HFFc6 (cell line): ENCODE results near the gene UTP4. TPM values are rescaled to one million over a fixed set of nuclear protein-coding genes. Genes with fewer than 3 reads are reported as not detected.

Experiments used
- DNase-seq: peaks from one replicate; pipeline ENCODE4 v3.0.0-alpha.2; 2018
- H3K27ac Mint-ChIP-seq: 2 replicates; pipeline ENCODE4 v1.8.0; 2020; ENCODE audit warnings: mild to moderate bottlenecking, mixed read lengths
- H3K27me3 Mint-ChIP-seq: 2 replicates; pipeline ENCODE4 v1.8.0; 2021; ENCODE audit warnings: mild to moderate bottlenecking, moderate library complexity, mixed read lengths; ENCODE audit not compliant: insufficient read depth
- H3K36me3 Mint-ChIP-seq: 2 replicates; pipeline ENCODE4 v1.8.0; 2021; ENCODE audit warnings: low read depth, mixed read lengths
- H3K4me1 Mint-ChIP-seq: 2 replicates; pipeline ENCODE4 v1.8.0; 2020; ENCODE audit warnings: low read depth, mixed read lengths
- H3K4me3 Mint-ChIP-seq: 2 replicates; pipeline ENCODE4 v1.8.0; 2020; ENCODE audit warnings: mild to moderate bottlenecking, moderate library complexity, mixed read lengths
- H3K9me3 Mint-ChIP-seq: 2 replicates; pipeline ENCODE4 v1.8.0; 2020; ENCODE audit warnings: mild to moderate bottlenecking, mixed read lengths
- CTCF ChIP-seq: fragments of 200-600 bp; sonication (generic); IDR thresholded peaks from 2 replicates; pipeline ENCODE4 v1.5.0; 2021; ENCODE audit warnings: antibody characterized with exemption, mild to moderate bottlenecking
- total RNA-seq, 6 experiments: library from RNA; stranded (reverse); fragmentation: NEBNext Ultra II Directional; extraction: Animal tissue kit (Norgen Biotek cat#: 25700); gene quantifications; 2 replicates in 1 of 6; 3 replicates in 5 of 6; pipeline ENCODE4 v1.2.3, GENCODE V29; 2021

UTP4 gene
- total RNA-seq, 6 experiments from 2014 or later = 64.1 to 82.4 (median 69.6) TPM

GRCh38 chr16:69171325-69172084 is 39.1 kb downstream of the UTP4 start:
- Mint-ChIP-seq H3K27me3 (no peaks in the 10 kb centered on the region; the same call in none of the 2 replicates), H3K4me1 (peaks cover 55% of the 10 kb centered on the region), H3K4me3 (no peak overlapping the region), H3K27ac (no peak overlapping the region), H3K9me3 (no peaks in the 10 kb centered on the region), H3K36me3 (peaks cover 34% of the 10 kb centered on the region)
- no peak for TF ChIP-seq CTCF
- no peak for DNase-seq

- Mint-ChIP-seq H3K36me3 (peaks cover 10% of the 10 kb centered on the region; the same call in 1 of the 2 replicates), H3K9me3 (no peaks in the 10 kb centered on the region), H3K4me1 (peaks cover 57% of the 10 kb centered on the region), H3K27ac (peak overlapping the region; percentile 7), H3K4me3 (no peak overlapping the region), H3K27me3 (no peaks in the 10 kb centered on the region)
- TF ChIP-seq CTCF = no peak
- DNase-seq = peak; percentile 66
These were observed 43.8 kb downstream of the UTP4 start for GRCh38 chr16:69176033-69176800.

- DNase-seq = peak; percentile 80
- Mint-ChIP-seq H3K36me3 (peaks cover 4% of the 10 kb centered on the region; the same call in 1 of the 2 replicates), H3K9me3 (no peaks in the 10 kb centered on the region), H3K27me3 (no peaks in the 10 kb centered on the region), H3K27ac (peak overlapping the region; percentile 72), H3K4me1 (peaks cover 40% of the 10 kb centered on the region), H3K4me3 (peak overlapping the region; percentile 22; the same call in 1 of the 2 replicates)
- TF ChIP-seq CTCF = no peak
These were observed 47.0 kb downstream of the UTP4 start for GRCh38 chr16:69179328-69180010.

- no peak for TF ChIP-seq CTCF
- Mint-ChIP-seq H3K27ac (peak overlapping the region; percentile 72), H3K9me3 (no peaks in the 10 kb centered on the region), H3K4me3 (peak overlapping the region; percentile 22; the same call in 1 of the 2 replicates), H3K27me3 (no peaks in the 10 kb centered on the region), H3K36me3 (peaks cover 4% of the 10 kb centered on the region; the same call in 1 of the 2 replicates), H3K4me1 (peaks cover 40% of the 10 kb centered on the region)
- DNase-seq = no peak
These were observed 47.5 kb downstream of the UTP4 start for GRCh38 chr16:69180011-69180338.

GRCh38 chr16:69182730-69183416 is 50.4 kb downstream of the UTP4 start:
- H3K4me3 Mint-ChIP-seq = no peak overlapping the region
- H3K27me3 Mint-ChIP-seq = no peaks in the 10 kb centered on the region
- no peak for DNase-seq
- H3K36me3 Mint-ChIP-seq = peaks cover 2% of the 10 kb centered on the region; the same call in 1 of the 2 replicates
- no peak overlapping the region for H3K27ac Mint-ChIP-seq
- peaks cover 34% of the 10 kb centered on the region for H3K4me1 Mint-ChIP-seq
- H3K9me3 Mint-ChIP-seq = no peaks in the 10 kb centered on the region
- no peak for TF ChIP-seq CTCF
